ENCODE results near the gene FOXD2.
A peak's percentile ranks its signal among the peaks of the same experiment; 100 is the strongest.

FOXD2 gene

DNA sequence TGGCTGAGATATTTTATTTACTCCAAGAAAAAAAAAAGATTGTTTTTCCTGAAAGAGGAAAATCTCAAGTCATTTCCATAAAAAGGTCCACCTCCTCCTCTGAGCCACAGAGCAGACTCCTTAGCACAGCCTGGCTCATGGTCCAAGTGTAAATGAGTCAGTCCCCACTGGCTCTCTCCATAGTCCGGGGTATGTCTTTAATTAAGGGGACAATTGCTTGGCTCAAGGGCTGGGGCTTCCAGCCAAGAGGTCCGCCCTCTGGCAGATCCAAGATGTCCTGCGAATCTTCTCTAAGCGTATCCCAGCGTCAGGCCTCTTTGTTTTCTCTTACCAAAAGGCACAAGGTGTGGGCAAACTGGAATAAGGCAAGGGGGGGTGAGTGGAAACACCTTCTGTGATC lies 33.3 kb downstream of the FOXD2 start (continued):
- TF ChIP-seq MZF1 (tag by site-specific recombination; IDR thresholded peaks at IDR 0.05; ENCODE audit: borderline replicate concordance), result no peak
- no peak for TF ChIP-seq ZNF544 (tag by site-specific recombination; IDR thresholded peaks at IDR 0.05)
- TF ChIP-seq ZNF114 (tag by site-specific recombination; IDR thresholded peaks at IDR 0.05), result no peak
- no peak for TF ChIP-seq ZNF610 (tag by site-specific recombination; IDR thresholded peaks at IDR 0.05; ENCODE audit: borderline replicate concordance)
- TF ChIP-seq KLF1 (tag by site-specific recombination; IDR thresholded peaks at IDR 0.05), result no peak
- no peak for TF ChIP-seq ZNF362 (tag by site-specific recombination; IDR thresholded peaks at IDR 0.05)

DNA sequence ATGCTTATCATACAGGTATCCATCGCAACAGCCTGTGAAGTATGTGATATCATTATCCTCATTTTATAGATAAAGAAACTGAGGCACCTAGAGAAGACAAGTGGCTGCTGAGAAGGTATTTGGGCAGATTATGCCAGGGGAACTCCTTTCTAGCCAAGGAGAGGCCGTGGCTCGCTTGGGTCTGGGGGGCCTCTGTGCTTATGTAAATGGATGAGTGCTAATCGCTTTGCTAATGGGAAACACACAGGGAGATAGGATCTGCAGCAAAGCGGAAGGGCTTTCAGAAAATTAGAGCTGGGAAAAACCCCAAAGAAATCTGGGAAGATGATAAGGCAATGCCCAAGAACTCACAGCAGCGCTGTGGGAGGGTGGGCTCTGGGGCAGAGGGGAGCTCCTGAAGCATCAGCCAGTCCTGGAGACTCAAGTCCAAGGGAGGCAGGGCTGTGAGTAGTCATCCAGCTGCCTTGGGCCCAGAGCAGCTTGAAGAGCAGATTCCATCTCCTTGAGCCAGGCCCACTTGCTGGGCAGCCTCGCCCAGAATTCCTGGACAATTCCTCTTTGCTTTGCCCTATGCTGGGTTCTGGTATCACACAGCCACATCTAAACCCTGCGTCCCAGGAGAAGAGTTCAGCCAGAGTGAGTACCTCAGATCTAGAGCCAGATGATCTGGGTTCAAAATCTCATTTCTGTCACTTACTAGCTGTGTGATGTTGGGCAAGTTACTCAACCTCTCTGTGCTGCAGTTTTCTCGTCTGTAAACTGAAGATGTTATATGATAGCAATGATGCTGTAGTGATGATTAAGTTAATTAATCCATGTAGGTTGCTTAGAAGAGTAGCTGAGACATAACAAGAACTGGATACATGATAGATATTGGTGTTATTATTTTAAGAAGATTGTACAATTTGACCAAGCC lies 36.7 kb downstream of the FOXD2 start:
- TF ChIP-seq ZNF768 (tag by site-specific recombination; IDR thresholded peaks at IDR 0.05) (peak; percentile 93), ZBTB17 (tag by site-specific recombination; IDR thresholded peaks at IDR 0.05) (no peak)
- ChIA-PET CTCF (interaction anchor here (1.2 to 1.6 kb wide), 3 partner anchors 37 to 83 kb away, joined by 3 to 6 read pairs (median 4); partner anchors contain the start of gene FOXD2), POLR2A (no interaction called here)
- Histone ChIP-seq H3K36me3 (ENCODE audit: control insufficient read depth in 2 of 2, insufficient read depth in 1 of 2, low read length in 2 of 2) (no peaks in the 10 kb centered on the region), H3K9me3 (ENCODE audit: control insufficient read depth, insufficient read depth, low read depth, low read length) (no peaks in the 10 kb centered on the region), H3K4me1 (ENCODE audit: control insufficient read depth, insufficient read depth, low read length) (no peaks in the 10 kb centered on the region), H3K27ac (ENCODE audit: extremely low read depth, low read depth, low read length) (no peak overlapping the region), H3K4me3 (ENCODE audit: low read depth, low read length) (no peak overlapping the region)

DNA sequence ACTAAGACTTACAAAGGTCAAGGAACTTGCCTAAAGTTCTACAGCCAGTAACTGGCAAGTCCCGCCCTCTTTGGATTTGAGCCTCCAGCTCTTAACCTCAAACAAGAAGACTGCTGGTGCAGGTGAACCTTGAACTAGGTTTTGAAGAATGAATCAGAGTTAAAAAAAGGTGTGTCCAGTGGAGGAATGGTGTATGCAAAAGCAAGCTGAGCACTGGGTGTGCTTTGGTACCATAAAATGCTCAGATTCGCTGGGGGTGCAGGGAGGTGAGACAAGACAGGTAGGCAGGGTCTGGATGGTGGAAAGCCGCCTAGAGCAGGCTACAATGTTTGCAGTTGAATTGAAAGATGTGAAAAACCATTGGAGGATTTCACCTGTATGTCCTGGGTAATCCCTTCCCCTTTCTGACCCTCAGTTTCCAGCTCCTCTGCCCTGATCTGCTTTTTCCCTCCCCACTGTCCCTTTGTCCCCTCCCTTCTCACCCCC lies 39.8 kb downstream of the FOXD2 start:
- ChIA-PET POLR2A (no interaction called here), CTCF (interaction anchor here (0.8 to 1.0 kb wide), 3 partner anchors 40 to 242 kb away, joined by 3 to 4 read pairs (median 3); no protein-coding TSS in a partner anchor)
- H3K4me3 ChIP-seq (ENCODE audit: low read depth, low read length), result no peak overlapping the region
- TF ChIP-seq ZNF677 (tag by site-specific recombination; IDR thresholded peaks at IDR 0.05), result no peak
- TF ChIP-seq ATF2 (tag by site-specific recombination; IDR thresholded peaks at IDR 0.05; ENCODE audit: low read depth), result no peak
- no peak for TF ChIP-seq ZNF76 (tag by site-specific recombination; IDR thresholded peaks at IDR 0.05; ENCODE audit: borderline replicate concordance, low read depth)
- no peak for TF ChIP-seq ZNF621 (tag by site-specific recombination; IDR thresholded peaks at IDR 0.05)
- no peaks in the 10 kb centered on the region for H3K4me1 ChIP-seq (ENCODE audit: control insufficient read depth, insufficient read depth, low read length)
- no peak overlapping the region for H3K27ac ChIP-seq (ENCODE audit: extremely low read depth, low read depth, low read length)
- H3K9me3 ChIP-seq (ENCODE audit: control insufficient read depth, insufficient read depth, low read depth, low read length), result no peaks in the 10 kb centered on the region
- H3K36me3 ChIP-seq (ENCODE audit: control insufficient read depth in 2 of 2, insufficient read depth in 1 of 2, low read length in 2 of 2), result no peaks in the 10 kb centered on the region

GRCh38 chr1:47478090-47478489 lies 40.2 kb downstream of the FOXD2 start:
- no peak overlapping the region for H3K27ac ChIP-seq (ENCODE audit: extremely low read depth, low read depth, low read length)
- no peaks in the 10 kb centered on the region for H3K36me3 ChIP-seq (ENCODE audit: control insufficient read depth in 2 of 2, insufficient read depth in 1 of 2, low read length in 2 of 2)
- TF ChIP-seq ZFP41 (tag by site-specific recombination; IDR thresholded peaks at IDR 0.05; ENCODE audit: borderline replicate concordance) (no peak), EGR2 (tag by site-specific recombination; IDR thresholded peaks at IDR 0.05; ENCODE audit: low read depth) (no peak), ZFP3 (tag by site-specific recombination; IDR thresholded peaks at IDR 0.05; ENCODE audit: low read depth) (no peak), ZNF416 (tag by site-specific recombination; IDR thresholded peaks at IDR 0.05) (no peak), ZNF398 (tag by site-specific recombination; IDR thresholded peaks at IDR 0.05) (no peak), ZNF248 (tag by site-specific recombination; IDR thresholded peaks at IDR 0.05) (no peak), ZNF169 (tag by site-specific recombination; IDR thresholded peaks at IDR 0.05) (no peak), SP7 (tag by site-specific recombination; IDR thresholded peaks at IDR 0.05) (no peak), ZNF621 (tag by site-specific recombination; IDR thresholded peaks at IDR 0.05) (no peak), ZNF791 (tag by site-specific recombination; IDR thresholded peaks at IDR 0.05) (no peak)
- TF ChIP-seq, protein P1, sequence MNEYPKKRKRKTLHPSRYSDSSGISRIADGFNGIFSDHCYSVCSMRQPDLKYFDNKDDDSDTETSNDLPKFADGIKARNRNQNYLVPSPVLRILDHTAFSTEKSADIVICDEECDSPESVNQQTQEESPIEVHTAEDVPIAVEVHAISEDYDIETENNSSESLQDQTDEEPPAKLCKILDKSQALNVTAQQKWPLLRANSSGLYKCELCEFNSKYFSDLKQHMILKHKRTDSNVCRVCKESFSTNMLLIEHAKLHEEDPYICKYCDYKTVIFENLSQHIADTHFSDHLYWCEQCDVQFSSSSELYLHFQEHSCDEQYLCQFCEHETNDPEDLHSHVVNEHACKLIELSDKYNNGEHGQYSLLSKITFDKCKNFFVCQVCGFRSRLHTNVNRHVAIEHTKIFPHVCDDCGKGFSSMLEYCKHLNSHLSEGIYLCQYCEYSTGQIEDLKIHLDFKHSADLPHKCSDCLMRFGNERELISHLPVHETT (tag by site-specific recombination; IDR thresholded peaks at IDR 0.05), result no peak
- no peaks in the 10 kb centered on the region for H3K9me3 ChIP-seq (ENCODE audit: control insufficient read depth, insufficient read depth, low read depth, low read length)
- POLR2A ChIA-PET, result no interaction called here
- no peak overlapping the region for H3K4me3 ChIP-seq (ENCODE audit: low read depth, low read length)
- no peaks in the 10 kb centered on the region for H3K4me1 ChIP-seq (ENCODE audit: control insufficient read depth, insufficient read depth, low read length)
- CTCF ChIA-PET, result interaction anchor here (0.8 to 1.0 kb wide), 3 partner anchors 41 to 243 kb away, joined by 3 to 4 read pairs (median 3); no protein-coding TSS in a partner anchor
